Endometrium (tissue), 2 donors: ENCODE measurements around the gene UBA7.
A peak's percentile ranks its signal among the peaks of the same experiment; 100 is the strongest.
"Not testable (repeated sequence)": the region's sequence is repeated elsewhere in the genome, so short reads cannot be mapped to it uniquely, and the experiment has no call there.

Experiments
- FAIRE-seq: peaks from 2 replicates; lab custom pipeline; 2012; peaks lifted over from hg19 to GRCh38; lab: Jason Lieb, UNC
- donor health status: control.
- donor health status: control.

The UBA7 gene

GRCh38 chr3:49813497-49814174, at the start of gene UBA7:
Gene UBA7, minus strand, starts transcription at chr3:49813953. Its CDS starts 166 bp downstream, at chr3:49813787.
- peak; percentile 55 for FAIRE-seq

GRCh38 chr3:49859576-49860305, 46.0 kb upstream of the UBA7 start:
- no peak for FAIRE-seq

GRCh38 chr3:49856181-49857005, 42.6 kb upstream of the UBA7 start, which contains the start of gene TRAIP:
Gene TRAIP, minus strand, starts transcription at chr3:49856564. Its CDS starts 111 bp downstream, at chr3:49856453.
- peak; percentile 93 for FAIRE-seq

DNA sequence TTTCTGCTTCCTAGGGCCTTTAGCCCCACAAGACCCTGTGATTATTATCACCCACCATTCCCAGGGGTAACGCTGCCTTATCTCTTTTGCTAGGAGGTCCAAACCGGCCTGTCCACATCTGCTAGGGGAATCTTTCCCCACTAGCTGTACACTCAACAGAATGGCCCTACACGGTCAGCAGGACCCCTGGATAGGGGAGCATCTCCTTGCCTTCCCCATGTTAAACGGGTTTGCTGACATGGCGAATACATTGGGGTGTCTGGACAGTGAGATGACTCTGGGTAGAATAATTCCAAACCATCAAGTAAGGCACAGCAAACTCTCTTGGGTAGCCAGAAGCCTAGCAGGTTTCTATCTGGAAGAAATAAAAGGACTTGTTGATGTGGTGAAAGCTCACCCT, 41.9 kb upstream of the UBA7 start:
- no peak for FAIRE-seq

- FAIRE-seq = no peak
Measured at GRCh38 chr3:49845694-49846093, 31.9 kb upstream of the UBA7 start.

DNA sequence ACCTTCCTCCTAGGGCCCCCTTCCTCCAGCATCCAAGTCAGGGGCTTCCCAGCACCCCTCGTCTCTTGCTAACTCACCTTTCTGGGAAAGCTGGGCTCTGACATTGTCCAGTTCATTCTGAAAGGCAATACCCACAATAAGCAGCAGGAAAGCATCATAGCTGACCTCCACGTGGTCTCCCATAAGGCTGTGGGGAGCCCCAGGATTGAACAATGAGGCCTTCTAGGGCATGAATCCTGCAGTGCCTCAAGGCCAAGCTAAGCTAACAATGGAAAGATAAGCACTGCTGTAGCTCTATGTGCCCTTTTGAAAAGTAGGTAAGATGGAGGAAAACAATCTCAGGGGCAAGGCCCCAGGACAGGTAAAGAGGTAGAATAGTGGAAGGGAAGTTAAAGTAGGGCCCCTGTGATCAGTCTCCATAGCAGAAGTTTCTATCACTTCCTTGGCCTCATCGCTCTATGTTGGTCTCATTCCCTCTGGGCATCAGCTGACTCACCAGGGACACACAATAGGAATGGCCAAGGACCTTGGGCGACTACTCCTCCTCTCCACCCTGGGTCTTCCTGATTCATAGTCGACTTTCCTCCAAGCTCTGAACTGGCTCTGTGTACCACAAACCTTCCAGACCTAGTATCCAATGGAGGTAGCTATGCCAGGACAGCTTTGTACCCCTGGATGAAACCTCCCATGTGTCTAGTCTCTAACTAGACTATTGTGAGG, 30.9 kb upstream of the UBA7 start:
- FAIRE-seq = no peak

DNA sequence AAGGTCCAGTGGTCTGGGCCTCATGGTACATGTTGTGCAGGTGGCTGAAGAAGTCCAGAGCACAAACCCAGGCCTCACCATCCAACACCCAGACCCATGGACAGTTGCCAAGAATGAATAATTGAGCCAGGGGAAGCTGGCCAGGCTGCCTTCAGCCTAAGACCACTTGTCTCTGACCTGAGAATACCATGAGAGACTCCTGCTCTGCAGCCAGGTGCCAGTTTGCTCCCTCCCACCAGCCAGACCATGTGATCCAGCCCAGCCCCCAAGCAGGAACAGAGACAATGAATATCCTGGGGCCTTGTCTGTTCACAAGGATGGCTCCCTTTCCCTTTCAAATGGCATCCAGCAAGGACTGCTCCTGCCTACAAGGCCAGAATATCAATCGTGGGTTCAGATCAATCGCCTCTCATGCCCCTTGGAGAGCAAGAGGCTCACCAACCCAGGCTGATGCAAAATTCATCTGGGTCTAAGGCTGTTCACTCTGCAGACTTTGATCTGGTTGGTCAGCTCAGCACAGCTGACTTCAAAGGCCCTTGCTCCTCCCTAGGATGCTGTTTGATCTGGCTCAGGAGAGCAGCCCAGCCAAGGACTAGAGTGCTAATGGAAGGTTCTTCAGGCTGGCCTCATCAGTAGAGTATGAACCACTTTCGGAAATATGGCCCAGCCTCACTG, 29.2 kb upstream of the UBA7 start:
- FAIRE-seq = no peak

- no peak for FAIRE-seq
Measured at GRCh38 chr3:49841806-49842205, 28.1 kb upstream of the UBA7 start.

DNA sequence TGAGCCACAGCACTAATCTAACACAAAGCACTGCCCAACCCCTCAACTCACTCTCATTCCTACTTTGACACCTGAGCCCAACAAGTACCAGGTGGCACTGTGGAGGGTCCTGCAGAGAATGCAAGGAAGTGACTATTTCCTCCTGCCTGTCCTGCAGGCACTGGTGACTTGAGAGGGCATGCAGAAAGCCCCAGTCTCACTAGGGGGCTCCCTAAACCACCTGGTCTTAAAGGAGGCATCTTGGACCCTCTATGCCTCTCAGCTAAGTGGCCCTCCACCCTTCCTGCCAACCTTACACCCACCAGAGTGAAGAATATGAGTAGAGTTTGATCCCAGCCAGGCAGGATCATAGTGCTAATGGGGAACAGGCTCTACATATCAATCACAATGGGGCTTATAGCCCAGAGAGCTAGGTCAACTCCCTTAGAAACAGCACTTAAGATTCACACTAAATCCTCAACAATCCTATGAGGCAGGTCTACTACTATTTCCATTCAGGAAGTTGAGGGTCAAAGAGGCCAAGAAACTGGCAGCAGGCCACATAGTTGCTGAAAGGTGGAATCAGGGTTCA, 27.5 kb upstream of the UBA7 start:
- FAIRE-seq = no peak

- FAIRE-seq = no peak
Measured at GRCh38 chr3:49840388-49840787, 26.6 kb upstream of the UBA7 start.

- peak; percentile 35 for FAIRE-seq
Measured at GRCh38 chr3:49839193-49839809, 25.5 kb upstream of the UBA7 start.

GRCh38 chr3:49831341-49831740, 17.6 kb upstream of the UBA7 start:
- FAIRE-seq = no peak

DNA sequence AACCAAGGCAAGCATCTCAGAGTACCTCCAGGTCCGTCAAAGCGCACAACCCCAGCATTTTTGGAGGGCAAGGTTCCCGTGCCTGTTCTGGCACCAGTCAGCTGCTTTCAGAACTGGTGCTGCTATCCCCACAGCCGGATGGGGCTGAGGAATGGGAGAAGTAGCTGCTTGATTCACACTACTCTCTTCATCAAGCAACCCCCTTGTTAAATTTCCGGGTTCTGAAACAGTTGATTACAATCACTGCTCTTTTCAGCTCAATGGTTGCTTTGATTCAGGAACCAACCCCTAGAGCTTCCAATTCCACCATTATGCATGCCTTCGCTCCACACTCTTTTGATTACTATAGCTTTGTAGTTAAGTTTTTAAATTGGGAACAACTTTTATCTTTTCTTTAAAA, 12.3 kb upstream of the UBA7 start:
- FAIRE-seq = no peak

DNA sequence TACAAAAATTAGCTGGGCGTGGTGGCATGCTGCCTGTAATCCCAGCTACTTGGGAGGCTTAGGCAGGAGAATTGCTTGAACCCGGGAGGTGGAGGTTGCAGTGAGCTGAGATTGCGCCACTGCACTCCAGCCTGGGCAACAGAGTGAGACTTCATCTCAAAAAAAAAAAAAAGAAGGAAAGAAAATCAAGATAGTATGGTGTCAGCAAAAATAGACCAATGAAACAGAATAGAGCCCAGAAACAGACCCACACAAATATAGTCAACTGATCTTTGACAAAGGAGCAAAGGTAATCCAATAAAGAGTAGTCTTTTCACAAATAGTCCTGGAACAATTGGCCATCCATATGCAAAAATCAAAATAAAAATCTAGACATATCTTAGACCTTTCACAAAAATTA, 9.4 kb upstream of the UBA7 start:
- FAIRE-seq = not testable (repeated sequence)

DNA sequence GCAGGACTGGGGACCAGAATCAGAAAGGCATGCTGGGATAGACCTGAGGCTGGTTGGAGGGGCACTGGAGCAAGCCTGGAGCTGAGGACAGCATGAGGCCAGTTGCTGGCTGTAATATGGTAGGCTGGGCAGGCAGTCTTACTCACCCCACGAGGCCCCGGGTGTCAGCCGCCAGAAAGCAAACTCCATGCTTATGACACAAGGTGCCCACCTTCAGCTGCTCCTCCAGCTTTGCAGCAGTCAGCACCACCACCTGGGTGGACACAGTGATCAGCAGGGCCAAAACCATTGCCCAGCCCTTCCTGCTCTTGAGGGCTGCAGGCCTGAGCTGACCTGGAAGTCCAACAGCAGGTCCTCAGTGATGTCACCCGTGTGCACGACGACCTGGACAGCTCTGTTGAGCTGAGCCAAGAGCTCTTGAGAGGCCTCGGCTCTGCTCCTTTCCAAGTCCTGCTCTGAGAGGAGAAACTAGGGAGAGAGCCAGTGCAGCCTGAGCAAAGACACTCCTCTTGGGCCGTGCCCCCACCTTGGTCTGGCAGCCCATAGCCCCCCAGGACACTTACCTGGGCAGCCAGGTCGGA, 747 bp downstream of the UBA7 start:
- no peak for FAIRE-seq

DNA sequence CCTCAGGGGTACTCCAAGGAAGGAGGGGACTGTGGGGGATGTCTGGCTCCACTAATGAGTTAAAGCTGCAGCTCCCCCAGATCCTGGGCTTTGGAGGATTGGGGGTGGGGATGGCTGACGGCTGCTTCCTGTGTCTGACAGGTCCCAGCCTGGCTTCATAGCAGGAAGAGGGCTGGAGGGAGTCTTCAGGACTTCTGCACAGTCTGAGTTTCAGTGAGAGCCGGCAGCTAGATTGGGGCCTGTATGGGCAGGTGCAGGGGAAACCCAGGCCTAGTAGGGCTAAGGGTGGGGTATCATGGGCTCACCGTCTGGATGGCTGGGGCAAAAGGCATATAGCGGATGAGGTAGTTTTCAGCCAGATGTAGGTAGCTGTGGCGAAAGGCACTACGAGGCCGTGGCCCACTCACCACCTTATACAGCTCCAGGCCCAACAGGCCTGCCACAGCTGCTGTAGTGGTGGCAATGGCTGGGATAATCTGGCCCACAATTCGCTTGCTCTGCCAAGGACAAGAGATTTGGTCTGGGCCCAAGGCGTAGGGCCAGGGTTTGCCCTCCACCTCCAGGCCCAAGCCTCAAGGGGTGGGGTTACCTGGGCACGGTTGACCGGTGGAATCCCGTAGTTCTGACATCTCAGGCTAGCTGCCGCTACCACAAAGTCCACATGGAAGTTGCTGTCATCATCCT, 6.2 kb downstream of the UBA7 start:
- FAIRE-seq = no peak

GRCh38 chr3:49806850-49807249, 6.9 kb downstream of the UBA7 start:
- FAIRE-seq = no peak

- no peak for FAIRE-seq
Measured at GRCh38 chr3:49805897-49806701, 7.7 kb downstream of the UBA7 start.

DNA sequence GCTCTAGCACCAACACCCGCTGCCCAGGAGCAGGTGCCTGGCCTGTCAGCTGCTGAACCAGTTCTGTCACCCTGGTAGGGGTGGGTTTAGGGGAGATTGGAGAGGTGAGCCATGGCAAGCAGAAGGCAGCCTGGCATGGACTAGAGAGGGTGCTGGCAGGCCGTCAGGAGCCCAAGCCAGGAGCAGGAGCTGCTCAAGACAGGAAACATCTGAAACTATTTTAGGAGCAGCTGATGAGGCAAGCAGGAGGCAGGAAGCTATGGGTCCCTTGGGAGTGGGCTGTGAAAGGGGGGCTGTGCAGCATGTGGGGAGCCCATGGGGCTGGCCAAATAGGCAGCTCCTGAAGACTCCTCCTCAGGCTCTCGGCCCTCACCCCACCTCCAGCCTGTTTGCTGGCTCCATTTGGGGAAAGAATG, 8.4 kb downstream of the UBA7 start:
- FAIRE-seq = no peak
